Measurements from ENCODE around the gene TYRO3.
"Not testable (repeated sequence)": the region's sequence is repeated elsewhere in the genome, so short reads cannot be mapped to it uniquely, and the experiment has no call there.

Gene TYRO3

GRCh38 chr15:41577863-41578735, 19.1 kb downstream of the TYRO3 start:
- DNase-seq: no peak

GRCh38 chr15:41578736-41579383, 19.8 kb downstream of the TYRO3 start:
- no peak for DNase-seq

- no peak for DNase-seq
Measured at GRCh38 chr15:41581110-41581509, 22.1 kb downstream of the TYRO3 start.

- no peak for DNase-seq
Measured at GRCh38 chr15:41583795-41584194, 24.8 kb downstream of the TYRO3 start.

GRCh38 chr15:41584636-41585126, 25.7 kb downstream of the TYRO3 start:
- no peak for DNase-seq

GRCh38 chr15:41585127-41586047, 26.4 kb downstream of the TYRO3 start:
- DNase-seq: peak; percentile 38

GRCh38 chr15:41586531-41587282, 27.7 kb downstream of the TYRO3 start:
- not testable (repeated sequence) for DNase-seq

- DNase-seq: not testable (repeated sequence)
Measured at GRCh38 chr15:41589018-41589417, 30.0 kb downstream of the TYRO3 start.

- not testable (repeated sequence) for DNase-seq
Measured at GRCh38 chr15:41589571-41589970, 30.6 kb downstream of the TYRO3 start.

- DNase-seq: not testable (repeated sequence)
Measured at GRCh38 chr15:41591217-41591616, 32.2 kb downstream of the TYRO3 start.

GRCh38 chr15:41592718-41593117, 33.7 kb downstream of the TYRO3 start:
- DNase-seq: not testable (repeated sequence)

GRCh38 chr15:41594801-41595746, 36.1 kb downstream of the TYRO3 start:
- DNase-seq: no peak

GRCh38 chr15:41596972-41597371, 38.0 kb downstream of the TYRO3 start:
- no peak for DNase-seq

GRCh38 chr15:41597787-41598186, 38.8 kb downstream of the TYRO3 start:
- no peak for DNase-seq

- no peak for DNase-seq
Measured at GRCh38 chr15:41599061-41599460, 40.0 kb downstream of the TYRO3 start.

GRCh38 chr15:41603411-41603935, 44.5 kb downstream of the TYRO3 start:
- DNase-seq: no peak

- peak; percentile 66 for DNase-seq
Measured at GRCh38 chr15:41603941-41604911, 45.2 kb downstream of the TYRO3 start.

- DNase-seq: no peak
Measured at GRCh38 chr15:41605566-41605965, 46.6 kb downstream of the TYRO3 start.

- DNase-seq: peak; percentile 53
Measured at GRCh38 chr15:41606997-41607396, 48.0 kb downstream of the TYRO3 start.
